Measurements from ENCODE around the gene COL27A1.
"Not testable (repeated sequence)": the region's sequence is repeated elsewhere in the genome, so short reads cannot be mapped to it uniquely, and the experiment has no call there.

Gene COL27A1

GRCh38 chr9:114185570-114186490 lies 30.5 kb downstream of the COL27A1 start:
- DNase-seq = no peak

GRCh38 chr9:114186605-114187289 lies 31.4 kb downstream of the COL27A1 start:
- no peak for DNase-seq

- DNase-seq = no peak
Measured at GRCh38 chr9:114187827-114188226, 32.5 kb downstream of the COL27A1 start.

GRCh38 chr9:114189823-114190562 lies 34.7 kb downstream of the COL27A1 start:
- no peak for DNase-seq

DNA sequence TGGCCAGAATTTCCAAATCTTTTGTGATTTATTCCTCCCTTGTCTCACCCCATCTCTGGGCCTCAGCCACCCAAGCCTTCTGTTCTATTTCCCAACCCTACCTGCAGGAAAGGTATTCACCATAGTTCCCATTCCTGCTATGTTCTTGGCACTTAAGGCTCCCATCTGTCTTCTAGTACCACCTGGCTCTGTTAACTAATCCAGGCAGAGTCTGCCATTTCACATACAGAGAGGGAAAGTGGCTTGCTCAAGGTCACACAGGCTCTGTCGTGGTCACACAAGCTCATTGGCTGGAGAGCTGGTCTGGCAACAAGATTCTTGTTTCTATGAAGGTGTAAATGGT lies 35.2 kb downstream of the COL27A1 start:
- DNase-seq = no peak

DNA sequence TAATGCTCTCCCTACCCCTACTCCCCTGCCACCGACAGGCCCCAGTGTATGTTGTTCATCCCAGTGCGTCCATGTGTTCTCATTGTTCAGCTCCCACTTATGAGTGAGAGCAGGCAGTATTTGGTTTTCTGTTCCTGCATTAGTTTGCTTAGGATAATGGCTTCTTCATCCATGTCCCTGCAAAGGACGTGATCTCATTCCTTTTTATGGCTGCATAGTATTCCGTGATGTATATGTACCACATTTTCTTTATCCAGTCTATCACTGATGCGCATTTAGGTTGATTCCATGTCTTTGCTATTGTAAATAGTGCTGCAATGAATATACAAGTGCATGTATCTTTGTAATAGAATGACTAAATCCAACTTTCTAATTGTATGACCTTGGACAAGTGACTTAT lies 36.1 kb downstream of the COL27A1 start:
- not testable (repeated sequence) for DNase-seq

- DNase-seq = no peak
Measured at GRCh38 chr9:114192539-114192938, 37.2 kb downstream of the COL27A1 start.

DNA sequence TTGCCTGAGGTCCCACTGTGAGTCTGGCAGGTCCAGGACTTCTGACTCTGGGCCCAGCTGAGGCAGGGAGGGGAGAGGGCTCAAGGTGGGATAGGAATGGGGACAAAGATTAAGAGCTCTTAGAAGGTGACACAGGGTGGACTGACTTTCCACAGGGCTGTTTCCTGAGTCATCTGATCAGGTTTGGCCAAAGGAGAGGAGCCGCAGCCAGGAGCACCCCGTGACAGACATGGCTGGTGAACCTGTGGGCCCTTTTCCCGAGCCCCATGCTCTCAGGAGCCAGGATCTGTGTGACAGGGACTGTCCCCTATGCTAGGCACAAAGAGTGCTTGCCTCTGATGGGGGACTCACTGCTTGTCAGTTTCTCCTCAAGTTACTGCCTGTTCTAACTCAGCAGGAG lies 37.8 kb downstream of the COL27A1 start:
- DNase-seq = no peak

GRCh38 chr9:114196117-114196516 lies 40.8 kb downstream of the COL27A1 start:
- no peak for DNase-seq

DNA sequence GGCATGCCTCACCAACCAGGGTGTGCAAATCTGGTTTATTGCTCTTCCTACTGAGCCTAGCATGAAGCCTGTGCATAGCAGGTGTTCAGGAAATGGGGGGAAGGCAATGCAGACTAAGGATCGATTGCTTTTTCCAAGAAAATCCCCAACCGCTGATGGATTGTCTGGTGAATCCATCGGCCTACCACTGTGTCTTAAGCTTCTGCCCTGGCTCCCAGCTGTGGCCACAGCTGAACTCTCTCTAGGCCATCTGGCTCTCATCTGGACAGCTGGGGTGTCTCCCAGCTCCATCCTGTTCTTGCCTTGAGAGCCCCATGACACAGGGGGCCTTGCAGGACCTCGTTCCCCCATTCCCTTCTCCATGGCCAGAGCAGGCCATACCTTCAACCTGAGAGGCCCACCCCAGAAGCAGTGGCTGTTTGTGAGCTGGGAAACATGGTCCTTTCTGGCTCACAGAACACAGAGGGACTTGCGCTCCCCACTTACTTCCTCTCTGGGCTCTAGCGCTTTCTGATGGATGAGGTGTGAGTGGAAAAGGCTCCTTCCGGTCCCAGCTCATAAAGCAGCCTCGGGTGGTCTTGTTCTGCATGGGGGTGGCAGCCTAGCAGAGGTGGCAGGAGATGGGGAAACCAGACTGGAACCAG lies 41.8 kb downstream of the COL27A1 start:
- no peak for DNase-seq

GRCh38 chr9:114198249-114199040 lies 43.1 kb downstream of the COL27A1 start:
- DNase-seq = no peak

GRCh38 chr9:114200721-114201300 lies 45.5 kb downstream of the COL27A1 start:
- DNase-seq = no peak

DNA sequence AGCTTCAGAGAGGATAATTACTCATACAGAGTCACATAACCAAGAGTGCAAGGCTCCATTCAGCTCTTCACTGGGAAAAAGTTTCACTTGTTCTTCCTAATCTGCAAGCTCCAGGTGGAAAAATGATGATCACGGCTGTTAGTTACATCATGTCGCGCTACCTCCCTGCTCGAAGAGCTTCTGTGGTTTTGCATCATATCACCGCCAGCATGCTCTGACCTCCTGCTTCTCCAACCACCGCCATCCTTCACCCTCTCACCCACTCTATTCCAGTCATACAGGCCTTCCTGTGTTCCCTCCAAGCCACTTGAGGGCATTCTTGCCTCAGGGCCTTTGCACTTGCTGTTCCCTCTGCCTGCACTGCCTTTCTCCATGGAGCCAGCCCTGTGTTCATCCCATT lies 47.1 kb downstream of the COL27A1 start:
- DNase-seq = no peak

DNA sequence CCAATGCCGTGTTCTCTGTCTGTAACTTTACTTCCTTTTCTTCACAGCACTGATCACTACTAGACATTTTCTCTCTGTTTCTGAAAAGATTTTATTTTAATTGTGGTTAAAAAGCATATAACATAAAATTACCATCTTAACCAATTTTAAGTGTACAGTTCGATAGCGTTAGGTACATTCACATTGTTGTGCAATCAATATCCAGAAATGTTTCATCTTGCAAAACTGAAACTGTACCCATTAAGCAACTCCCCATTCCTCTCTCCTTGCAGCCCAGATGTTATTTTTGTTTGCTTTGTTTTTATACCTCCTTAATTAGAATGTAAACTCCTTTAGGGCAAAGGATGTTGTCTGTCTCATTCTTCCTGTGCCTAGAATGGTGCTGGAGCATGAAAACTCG lies 47.5 kb downstream of the COL27A1 start:
- DNase-seq = peak; percentile 33

DNA sequence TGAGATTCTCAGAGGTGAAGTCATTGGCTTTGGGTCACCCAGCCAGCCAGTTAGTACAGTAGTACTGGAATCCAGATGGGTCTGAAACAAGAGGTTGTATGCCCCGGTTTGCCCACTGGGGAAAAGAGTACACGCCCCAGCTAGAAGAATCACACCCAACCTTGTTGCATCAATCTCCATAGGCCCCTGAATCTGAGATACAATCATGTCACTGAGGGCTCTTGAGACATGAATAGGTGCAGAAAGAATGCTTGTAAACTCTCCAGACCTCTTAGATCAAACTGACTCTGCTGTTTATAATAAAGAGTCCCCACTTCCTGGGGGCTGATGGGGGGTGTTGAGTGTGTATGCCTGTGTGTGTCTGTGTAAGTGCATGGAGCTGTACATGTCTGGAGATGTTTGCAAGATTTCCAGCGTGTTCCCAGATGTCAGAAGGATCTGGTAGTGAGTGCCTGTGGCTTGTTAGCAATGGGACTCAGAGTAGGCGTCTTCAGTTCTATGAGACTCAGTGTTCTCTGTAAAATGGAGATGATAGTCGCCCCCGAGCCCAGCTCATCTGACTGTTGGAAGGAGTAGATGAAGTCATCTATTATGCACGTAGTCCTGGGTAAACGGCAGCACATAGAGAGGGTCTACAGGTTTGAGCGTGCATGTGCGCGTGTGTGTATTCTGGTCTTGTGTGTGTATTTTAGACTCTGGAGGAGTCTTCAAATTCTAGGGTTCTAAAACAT lies 48.2 kb downstream of the COL27A1 start:
- DNase-seq = peak; percentile 3

DNA sequence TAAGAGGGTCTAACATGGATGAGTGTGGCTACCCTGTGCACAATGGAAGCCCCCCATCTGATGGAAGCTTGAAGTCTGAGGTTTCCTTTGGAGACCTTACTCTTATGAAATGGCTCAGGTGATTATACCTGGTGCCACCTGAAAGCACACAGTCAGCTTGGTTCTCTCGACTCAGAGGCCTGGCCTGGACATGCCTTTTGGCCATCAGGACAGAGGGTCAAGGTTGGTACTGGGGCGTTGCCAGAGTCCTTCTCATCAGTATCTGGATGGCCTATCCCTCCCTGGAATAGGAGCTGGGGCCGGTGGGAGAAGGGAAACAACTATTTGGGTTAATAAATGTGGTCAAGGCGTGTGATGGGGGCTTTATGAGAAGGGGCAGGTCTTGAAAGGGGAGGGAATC lies 48.9 kb downstream of the COL27A1 start:
- no peak for DNase-seq

DNA sequence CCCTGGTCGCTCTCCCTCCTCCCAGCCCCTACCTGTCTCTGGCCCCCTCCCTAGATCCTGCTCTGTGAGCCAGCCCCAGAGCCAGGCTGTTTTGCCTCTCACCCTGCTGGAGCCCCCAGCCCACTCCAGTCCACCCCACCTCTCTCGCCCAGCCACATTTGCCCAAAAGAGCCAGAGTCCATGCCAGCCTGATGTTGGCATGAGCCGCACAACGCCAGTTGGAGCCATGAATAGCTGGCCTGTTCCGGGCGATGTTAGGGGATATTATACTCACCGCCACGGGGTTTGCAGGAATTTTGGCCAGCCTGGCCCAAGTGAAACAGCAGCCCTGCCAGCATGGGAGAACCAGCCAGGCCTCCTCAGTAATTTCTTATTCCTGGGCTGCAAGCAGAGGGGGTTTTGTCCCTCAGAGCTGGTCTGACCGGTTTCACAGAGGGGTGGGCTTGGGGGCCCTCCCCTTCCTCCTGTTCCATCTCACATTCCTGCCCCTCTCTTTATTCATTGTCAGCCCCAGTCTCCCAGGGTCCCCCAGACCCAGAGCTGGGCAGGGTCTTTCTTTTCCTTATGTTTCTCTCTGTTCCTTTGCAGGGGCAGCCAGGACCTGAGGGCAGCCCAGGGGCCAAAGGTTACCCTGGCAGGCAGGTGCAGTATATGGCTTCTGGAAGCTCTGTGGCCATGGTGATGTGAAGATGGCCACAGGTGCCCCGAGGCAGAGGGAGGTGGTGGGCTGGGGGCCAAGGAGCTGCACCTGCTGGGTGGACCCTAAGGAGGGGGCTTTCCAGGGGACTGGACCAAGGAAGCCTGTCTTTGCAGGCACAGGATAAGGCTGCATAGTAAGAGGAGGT lies 50.1 kb downstream of the COL27A1 start:
- no peak for DNase-seq

DNA sequence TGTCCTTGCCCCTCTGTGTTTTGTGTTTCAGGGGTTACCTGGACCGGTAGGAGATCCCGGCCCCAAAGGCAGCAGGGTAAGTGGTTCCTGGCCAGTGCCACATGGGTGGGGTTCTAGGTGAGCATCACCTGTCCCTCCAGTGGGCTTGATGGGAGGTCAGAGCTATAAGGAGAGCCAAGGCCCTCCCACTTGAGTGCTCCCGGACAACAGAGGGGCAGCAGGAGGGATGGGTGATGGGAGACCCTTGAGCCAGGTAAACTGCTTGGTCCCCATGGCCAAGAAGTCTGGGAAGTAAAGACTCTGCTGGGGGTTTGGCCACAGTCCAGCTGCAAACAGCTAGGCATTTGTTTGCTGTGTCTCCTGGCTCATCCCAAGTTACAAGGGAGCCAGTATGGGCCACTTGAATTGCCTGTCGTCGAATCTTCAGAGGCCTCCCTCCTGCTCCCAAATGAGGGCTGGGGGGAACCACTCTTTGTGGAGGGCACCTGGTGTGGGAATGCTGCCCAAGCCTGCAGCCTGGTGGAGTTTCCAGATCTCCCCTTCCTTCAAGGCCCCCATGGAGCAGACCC lies 51.0 kb downstream of the COL27A1 start:
- no peak for DNase-seq

- peak; percentile 5 for DNase-seq
Measured at GRCh38 chr9:114207034-114207810, 51.9 kb downstream of the COL27A1 start.

All from HCEC 1CT (cell line).